ENCODE data around the gene RAPGEF1.

Gene RAPGEF1

GRCh38 chr9:131704988-131705387 lies 34.9 kb downstream of the RAPGEF1 start:
- DNase-seq, result no peak

- peak; percentile 18 for DNase-seq
These were observed 35.5 kb downstream of the RAPGEF1 start for GRCh38 chr9:131704141-131704983.

DNA sequence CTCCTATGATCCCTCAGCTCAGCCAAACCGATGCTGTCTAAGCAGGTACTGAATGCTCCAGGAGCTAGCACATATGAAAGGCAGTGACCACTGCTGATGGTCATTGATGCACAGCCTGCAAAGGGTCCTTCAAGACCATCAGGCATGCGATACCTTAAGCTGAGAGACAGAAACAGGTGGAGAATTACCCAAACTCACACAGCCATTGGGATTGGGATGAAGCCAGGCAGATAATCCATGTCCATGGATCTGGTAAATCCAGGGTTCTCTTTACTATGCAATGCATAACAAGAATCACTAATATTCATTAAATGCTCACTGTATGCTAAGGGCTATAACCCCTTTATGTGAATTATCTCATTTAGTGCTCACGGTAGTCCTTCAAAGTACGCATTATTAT lies 36.2 kb downstream of the RAPGEF1 start:
- DNase-seq, result no peak

GRCh38 chr9:131702911-131703310 lies 37.0 kb downstream of the RAPGEF1 start:
- no peak for DNase-seq

DNA sequence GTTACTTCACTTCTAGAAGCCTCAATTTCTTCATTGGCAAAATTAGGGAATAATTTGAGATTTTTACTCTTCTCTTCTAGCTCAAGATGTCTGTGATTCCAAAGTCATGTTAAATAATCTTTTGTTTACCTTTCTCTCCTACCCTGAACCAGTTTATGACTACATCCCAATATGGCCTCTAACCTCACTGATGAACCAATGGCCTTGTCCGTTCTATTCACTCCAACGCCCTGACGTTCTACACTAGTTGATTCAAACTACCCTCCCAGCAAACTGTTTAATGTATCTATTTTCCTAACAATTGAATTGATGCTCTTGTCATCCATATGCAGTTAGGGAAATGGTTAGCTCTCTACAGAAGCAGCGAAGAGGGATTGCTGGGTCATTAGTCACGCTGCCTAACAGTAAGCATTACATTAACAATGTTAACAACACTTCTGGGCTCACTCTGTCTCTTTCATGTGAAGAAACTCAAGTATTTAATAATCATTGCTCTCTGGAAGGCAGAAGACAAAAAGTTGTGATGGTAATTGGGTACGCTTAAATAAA lies 38.0 kb downstream of the RAPGEF1 start:
- DNase-seq, result no peak

GRCh38 chr9:131701436-131701781 lies 38.5 kb downstream of the RAPGEF1 start:
- DNase-seq, result no peak

- no peak for DNase-seq
These were observed 39.0 kb downstream of the RAPGEF1 start for GRCh38 chr9:131700765-131701435.

DNA sequence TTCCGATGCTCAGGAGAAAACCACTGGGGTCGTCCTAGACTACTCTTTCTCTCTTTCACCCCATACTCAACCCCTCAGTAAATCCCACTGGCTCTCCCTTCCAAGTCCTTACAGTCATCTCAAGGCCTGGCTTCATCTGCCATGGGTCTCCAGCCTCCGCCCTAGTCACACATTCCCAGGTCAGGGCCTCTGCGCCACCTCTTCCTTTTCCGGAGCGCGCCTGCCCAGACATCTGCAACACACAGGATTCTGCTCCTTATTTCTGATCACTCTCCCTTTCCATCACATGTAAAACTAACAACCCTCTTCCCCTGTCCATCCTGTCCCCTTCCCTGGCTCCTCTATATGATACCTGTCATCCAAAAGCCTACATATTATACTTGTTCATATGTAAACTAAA lies 39.8 kb downstream of the RAPGEF1 start:
- no peak for DNase-seq

DNA sequence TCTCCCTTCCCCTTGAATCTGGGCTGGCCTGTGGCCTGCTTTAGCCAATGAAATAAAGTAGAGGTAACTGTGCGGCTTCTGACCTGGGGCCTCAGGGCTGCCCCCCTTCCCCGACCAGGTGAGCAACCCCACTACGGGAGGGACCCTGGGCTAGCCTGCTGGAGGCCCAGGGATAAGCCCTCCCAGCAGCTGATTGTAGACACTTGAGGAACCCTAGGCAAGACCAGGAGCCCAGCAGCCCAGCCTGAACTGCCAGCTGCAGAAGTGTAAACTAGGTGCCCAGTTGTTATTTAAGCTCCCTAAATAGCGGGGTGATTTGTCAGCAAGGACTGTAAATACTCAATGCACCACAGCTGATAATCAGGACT lies 41.3 kb downstream of the RAPGEF1 start:
- DNase-seq, result no peak

DNA sequence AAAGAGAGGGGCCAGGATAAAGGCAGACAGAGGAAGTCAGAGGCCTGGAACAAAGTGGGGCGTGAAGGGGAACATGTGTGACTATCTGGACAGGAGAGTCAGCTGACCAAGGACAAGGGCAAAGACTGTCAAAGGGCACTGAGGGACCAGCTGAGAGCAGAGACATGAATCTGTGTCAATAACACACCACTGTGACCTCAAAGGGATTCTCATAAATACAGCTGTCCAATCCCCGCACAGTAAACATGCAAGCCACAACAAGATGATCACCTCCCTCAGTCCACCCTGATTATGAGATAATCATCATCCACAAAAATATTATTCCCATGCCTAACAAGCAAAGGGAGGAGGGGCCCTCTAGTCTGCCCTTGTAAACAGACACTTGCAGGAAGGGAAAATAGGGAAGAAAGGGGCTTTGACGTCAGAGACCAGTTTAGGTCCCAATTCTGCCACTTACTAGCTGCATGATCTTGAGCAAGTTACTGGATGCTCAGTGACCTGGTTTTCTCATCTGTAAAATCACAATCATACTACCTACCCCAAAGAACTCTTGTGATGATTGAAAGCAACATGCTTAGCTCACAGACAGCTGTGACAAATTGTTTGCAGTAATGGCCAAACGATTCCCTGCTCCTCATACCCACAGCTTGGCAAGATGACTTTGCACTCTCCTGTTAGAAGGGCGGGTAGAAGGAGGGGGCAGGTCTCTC lies 41.8 kb downstream of the RAPGEF1 start:
- DNase-seq, result no peak

GRCh38 chr9:131697097-131697496 lies 42.8 kb downstream of the RAPGEF1 start:
- DNase-seq, result no peak

DNA sequence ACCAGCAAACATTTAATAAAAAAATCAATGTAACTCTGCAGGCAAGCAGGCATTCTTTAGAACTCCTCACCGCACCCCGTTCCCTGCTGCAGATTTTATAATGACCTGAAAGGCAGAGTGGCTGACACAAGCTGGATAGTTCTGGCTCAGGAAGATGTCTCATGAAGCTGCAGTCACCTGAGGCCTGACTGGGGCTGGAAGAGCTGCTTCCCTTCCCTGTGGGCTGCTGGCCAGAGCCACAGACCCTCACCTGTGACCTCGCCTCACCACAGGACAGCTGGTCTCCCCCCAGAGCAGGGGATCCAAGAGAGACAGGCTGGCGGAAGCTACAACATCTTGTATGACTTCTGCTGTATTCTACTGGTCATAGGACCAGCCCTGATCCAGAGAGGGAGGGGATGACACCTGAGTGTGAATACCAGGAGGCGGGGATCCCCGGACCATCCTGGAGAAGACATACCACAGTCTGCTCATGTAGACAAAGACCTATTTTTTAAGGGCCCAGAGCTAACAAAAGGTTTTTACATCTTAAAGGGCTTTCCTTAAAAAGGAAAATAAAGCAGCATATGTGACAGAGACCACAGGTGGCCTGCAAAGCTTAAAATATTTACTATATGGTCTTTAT lies 43.9 kb downstream of the RAPGEF1 start:
- no peak for DNase-seq

- no peak for DNase-seq
These were observed 44.5 kb downstream of the RAPGEF1 start for GRCh38 chr9:131695366-131695765.

GRCh38 chr9:131693651-131694597 lies 46.0 kb downstream of the RAPGEF1 start:
- no peak for DNase-seq

DNA sequence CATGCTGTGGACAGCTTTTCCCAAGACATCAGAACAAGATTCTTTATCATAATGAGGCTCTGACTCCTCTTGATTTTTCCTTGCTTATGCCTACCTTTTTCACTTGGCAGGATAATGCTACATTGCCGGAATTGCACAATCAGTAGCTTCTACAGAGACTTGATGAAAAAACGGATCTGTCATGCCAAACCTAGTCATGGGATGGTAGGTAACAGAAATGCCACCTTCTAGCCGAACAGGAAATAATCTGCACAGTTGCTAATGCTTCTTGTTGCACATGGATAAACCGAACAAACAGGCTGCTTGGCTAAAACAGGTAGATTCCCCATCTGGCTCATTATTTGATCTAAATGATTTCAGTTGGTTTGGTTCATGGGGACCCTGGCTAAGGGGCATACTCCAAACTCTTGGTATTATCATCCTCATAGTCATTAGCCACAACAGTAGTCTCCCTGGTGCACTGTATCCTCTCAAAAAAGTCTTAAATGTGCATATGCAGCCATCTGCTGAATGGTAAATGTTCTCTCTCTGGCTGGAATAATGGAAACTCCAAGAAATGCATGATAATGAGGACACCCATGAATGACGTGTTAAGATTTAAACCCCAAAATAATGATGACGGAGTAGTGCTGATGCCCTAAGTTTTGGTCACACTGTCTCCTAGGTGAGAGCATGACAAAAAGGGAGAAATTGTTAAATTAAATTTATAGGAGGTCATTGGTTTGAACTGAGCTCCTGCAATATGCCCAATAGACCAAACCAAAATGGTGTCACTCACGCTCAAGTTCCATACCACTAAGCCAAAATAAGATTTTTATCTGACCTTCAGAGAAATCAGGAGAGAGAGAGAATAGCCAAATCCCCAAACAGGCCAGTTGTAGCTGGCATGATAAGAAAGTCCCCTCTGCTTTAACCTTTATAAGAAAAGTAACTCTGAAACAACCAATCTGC lies 47.0 kb downstream of the RAPGEF1 start:
- DNase-seq, result no peak

- DNase-seq, result no peak
These were observed 47.8 kb downstream of the RAPGEF1 start for GRCh38 chr9:131691969-131692611.

GRCh38 chr9:131690941-131691573 lies 48.8 kb downstream of the RAPGEF1 start:
- no peak for DNase-seq

GRCh38 chr9:131690462-131690861 lies 49.4 kb downstream of the RAPGEF1 start:
- no peak for DNase-seq

GRCh38 chr9:131688377-131688776 lies 51.5 kb downstream of the RAPGEF1 start:
- no peak for DNase-seq
